Endothelial cell of umbilical vein (primary cell): Measurements from ENCODE around the gene CNOT1.

ENCODE experiments used
- EZH2 ChIP-seq: IDR thresholded peaks from 2 replicates; pipeline ENCODE4 v1.6.1; 2012; ENCODE audit warnings: borderline replicate concordance, low read depth, mild to moderate bottlenecking, moderate library complexity, low read length, inconsistent platforms; ENCODE audit not compliant: severe bottlenecking
- FOS ChIP-seq: IDR thresholded peaks from 2 replicates; pipeline ENCODE4 v1.6.1; 2011; ENCODE audit warnings: mild to moderate bottlenecking, low read length, moderate library complexity, borderline replicate concordance; ENCODE audit not compliant: insufficient read depth
- GATA2 ChIP-seq: IDR thresholded peaks from 2 replicates; pipeline ENCODE4 v1.7.0; 2011; ENCODE audit warnings: low read depth, mild to moderate bottlenecking, moderate library complexity, mixed read lengths, low read length; ENCODE audit not compliant: insufficient read length, insufficient read depth
- JUN ChIP-seq: IDR thresholded peaks from 2 replicates; pipeline ENCODE4 v1.6.1; 2011; ENCODE audit warnings: borderline replicate concordance, low read depth; ENCODE audit not compliant: insufficient read length, insufficient read depth
- MYC ChIP-seq: IDR thresholded peaks from one replicate; pipeline ENCODE4 v1.6.1; 2011; ENCODE audit warnings: mild to moderate bottlenecking, low read depth, low read length
- POLR2A ChIP-seq: IDR thresholded peaks from 2 replicates; pipeline ENCODE4 v1.6.1; 2012; ENCODE audit warnings: low read depth, mild to moderate bottlenecking, control low read depth, low read length
- POLR2AphosphoS5 ChIP-seq: IDR thresholded peaks from 2 replicates; pipeline ENCODE4 v1.6.1; 2012; ENCODE audit warnings: low read depth, mild to moderate bottlenecking, control low read depth, low read length, moderate library complexity; ENCODE audit not compliant: insufficient read depth
- TF ChIP-seq, protein P1 (sequence below), 2 donors: IDR thresholded peaks; 1 replicate in 1 of 2; 2 replicates in 1 of 2; pipeline ENCODE4 v1.5.1; 2011; ENCODE audit warnings: low read length in 2 of 2, mild to moderate bottlenecking in 2 of 2, moderate library complexity in 2 of 2, control low read depth in 1 of 2, inconsistent platforms in 1 of 2, low read depth in 1 of 2; ENCODE audit not compliant: insufficient read depth in 1 of 2; ENCODE audit errors: extremely low read depth in 1 of 2
- TF ChIP-seq, protein P2 (sequence below): IDR thresholded peaks from 2 replicates; pipeline ENCODE4 v1.6.1; 2011; ENCODE audit not compliant: insufficient read depth, insufficient read length

DNA sequence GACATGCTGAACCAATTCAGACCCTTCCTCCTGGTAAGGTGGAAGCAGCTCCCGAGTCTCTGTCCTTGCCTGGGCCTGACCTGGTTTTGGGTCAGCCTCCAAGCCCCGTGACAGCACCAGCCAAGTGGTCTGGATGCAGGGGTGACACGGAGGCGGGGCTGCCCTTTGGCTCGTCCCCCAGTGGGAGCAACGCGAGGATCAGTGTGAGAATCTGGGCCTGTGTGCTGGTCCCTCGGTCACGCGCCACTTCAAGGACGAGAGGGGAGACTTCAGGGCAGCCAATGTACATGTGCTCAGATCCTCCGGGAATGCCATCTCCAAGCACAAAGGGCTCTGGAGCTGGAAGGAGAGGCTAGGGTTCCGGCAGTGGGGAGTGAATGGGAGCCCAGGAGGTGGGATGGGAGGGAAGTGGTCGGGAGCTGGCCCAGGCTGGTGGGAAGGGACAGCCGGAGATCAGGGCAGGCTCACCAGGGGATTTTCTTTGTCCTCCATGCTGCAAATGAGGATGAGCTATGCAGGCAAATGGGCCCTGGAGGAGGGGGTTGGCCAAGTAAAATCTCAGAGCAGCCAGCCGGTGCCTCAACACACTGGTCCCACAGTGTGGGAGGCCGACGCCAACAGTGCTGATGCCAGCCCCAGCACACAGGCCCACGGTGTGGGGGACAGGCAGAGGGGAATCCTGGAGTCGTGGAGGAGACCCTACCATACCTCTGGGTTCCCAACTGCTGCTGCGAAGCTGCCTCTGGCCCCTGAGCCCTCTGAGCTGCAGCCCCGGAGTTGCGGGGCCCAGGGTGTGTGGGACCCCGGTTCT lies 133.9 kb downstream of the CNOT1 start:
- TF ChIP-seq, protein P1, sequence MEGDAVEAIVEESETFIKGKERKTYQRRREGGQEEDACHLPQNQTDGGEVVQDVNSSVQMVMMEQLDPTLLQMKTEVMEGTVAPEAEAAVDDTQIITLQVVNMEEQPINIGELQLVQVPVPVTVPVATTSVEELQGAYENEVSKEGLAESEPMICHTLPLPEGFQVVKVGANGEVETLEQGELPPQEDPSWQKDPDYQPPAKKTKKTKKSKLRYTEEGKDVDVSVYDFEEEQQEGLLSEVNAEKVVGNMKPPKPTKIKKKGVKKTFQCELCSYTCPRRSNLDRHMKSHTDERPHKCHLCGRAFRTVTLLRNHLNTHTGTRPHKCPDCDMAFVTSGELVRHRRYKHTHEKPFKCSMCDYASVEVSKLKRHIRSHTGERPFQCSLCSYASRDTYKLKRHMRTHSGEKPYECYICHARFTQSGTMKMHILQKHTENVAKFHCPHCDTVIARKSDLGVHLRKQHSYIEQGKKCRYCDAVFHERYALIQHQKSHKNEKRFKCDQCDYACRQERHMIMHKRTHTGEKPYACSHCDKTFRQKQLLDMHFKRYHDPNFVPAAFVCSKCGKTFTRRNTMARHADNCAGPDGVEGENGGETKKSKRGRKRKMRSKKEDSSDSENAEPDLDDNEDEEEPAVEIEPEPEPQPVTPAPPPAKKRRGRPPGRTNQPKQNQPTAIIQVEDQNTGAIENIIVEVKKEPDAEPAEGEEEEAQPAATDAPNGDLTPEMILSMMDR (IDR thresholded peaks at IDR 0.05; ENCODE audit: extremely low read depth in 1 of 2, insufficient read depth in 1 of 2, low read depth in 1 of 2, low read length in 2 of 2) = no peak
- TF ChIP-seq POLR2A (no peak), POLR2AphosphoS5 (no peak), EZH2 (no peak), FOS (no peak), MYC (no peak), GATA2 (no peak), JUN (no peak)
- TF ChIP-seq, protein P2, sequence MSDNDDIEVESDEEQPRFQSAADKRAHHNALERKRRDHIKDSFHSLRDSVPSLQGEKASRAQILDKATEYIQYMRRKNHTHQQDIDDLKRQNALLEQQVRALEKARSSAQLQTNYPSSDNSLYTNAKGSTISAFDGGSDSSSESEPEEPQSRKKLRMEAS = no peak
